Urinary bladder (tissue), 4 donors: ENCODE results near the gene DHRS1. TPM values are rescaled to one million over a fixed set of nuclear protein-coding genes. Genes with fewer than 3 reads are reported as not detected.

ENCODE experiments used
- DNase-seq: peaks from one replicate; pipeline ENCODE4 v3.0.0-alpha.2; 2015; ENCODE audit errors: extremely low spot score
- H3K27ac ChIP-seq: one replicate; pipeline ENCODE4 v1.5.1; 2013; ENCODE audit warnings: low read depth, mild to moderate bottlenecking, moderate library complexity
- H3K36me3 ChIP-seq: one replicate; pipeline ENCODE4 v1.6.1; 2013; ENCODE audit warnings: mild to moderate bottlenecking, moderate library complexity; ENCODE audit not compliant: insufficient read depth
- H3K4me1 ChIP-seq: one replicate; pipeline ENCODE4 v1.6.1; 2013; ENCODE audit warnings: mild to moderate bottlenecking, moderate library complexity; ENCODE audit not compliant: insufficient read depth
- H3K4me3 ChIP-seq: one replicate; pipeline ENCODE4 v1.5.1; 2013; ENCODE audit warnings: low read depth, low read length
- WGBS: extraction: QIAGEN DNeasy Blood & Tissue Kit; methylation state at CpG from one replicate; pipeline ENCODE4 v1.1.7; 2013; 5-methylcytosine and 5-hydroxymethylcytosine counted together
- polyA plus RNA-seq: library from polyadenylated mRNA; stranded (reverse); fragments of 200-250 nt; gene quantifications from one replicate; pipeline ENCODE4 v1.2.3, GENCODE V29; 2013
- total RNA-seq: library from RNA; depleted of rRNA; stranded (reverse); fragments of >200 nt; gene quantifications from one replicate; pipeline ENCODE4 v1.2.3, GENCODE V29; 2014
- donor health status: healthy with polysubstance abuse.
- donor health status: healthy.

Gene DHRS1
- total and polyA plus RNA-seq, 2 donors = 10.4 to 33.4 TPM

DNA sequence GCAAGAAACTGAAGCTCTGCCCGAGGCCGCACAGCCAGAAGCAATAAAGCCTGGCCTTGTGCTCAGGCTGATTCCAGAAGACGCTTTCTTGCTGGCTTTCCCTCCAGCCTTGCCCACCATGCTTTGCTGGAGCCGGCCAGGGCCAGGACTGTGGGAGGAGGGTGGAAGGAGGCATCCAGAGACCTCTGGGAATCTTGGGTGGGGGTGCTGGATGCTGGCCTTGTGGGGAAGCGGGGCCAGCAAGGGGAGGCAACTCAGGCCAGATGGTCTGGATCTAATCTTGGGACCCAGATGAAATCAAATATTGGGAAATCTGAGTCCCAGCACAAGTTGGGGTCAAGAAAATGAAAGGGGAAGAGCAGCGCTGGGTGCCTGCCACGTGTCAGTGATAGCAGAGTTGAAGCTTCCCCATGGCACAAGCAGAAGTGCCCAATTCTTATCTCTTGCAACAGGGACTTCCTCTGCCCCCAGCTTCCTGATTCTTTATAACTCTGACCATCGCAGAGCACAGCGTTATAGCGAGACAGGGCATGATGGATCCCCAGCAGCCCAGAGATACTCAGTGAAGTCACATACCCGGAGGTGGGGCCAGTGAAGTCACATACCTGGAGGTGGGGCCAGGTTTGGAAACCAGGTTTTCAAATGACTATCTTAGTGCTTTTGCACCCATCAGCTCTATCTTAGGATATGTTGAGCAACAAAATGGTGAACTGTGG, 21.8 kb downstream of the DHRS1 start:
- Histone ChIP-seq H3K4me3 (no peak overlapping the region), H3K27ac (no peak overlapping the region), H3K36me3 (no peaks in the 10 kb centered on the region), H3K4me1 (no peaks in the 10 kb centered on the region)
- DNase-seq = no peak
- WGBS = 76% methylated on average over 11 of the region's 11 CpGs

DNA sequence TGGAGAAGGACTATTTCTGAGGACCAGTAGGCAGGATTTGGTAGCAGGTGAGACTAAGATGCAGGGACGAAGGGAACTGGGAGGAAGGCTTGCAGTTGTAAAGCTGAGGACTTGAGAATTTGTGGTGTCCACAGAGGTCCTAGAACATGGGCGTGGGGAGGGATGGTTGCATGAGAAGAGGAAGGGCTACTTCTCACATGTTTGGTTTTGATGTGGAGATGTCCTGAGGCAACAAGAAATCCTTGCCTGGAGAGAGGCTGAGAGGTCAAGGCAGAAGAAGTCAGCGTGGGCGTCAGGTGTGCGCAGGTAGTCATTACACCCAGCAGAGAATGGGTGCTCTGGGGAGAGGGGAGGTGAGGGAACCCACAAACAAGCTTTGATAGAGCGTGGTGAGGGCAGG, 22.5 kb downstream of the DHRS1 start:
- no peak overlapping the region for H3K27ac ChIP-seq
- DNase-seq = no peak
- whole genome bisulfite sequencing = 90% methylated on average over 6 of the region's 6 CpGs
- H3K4me3 ChIP-seq = no peak overlapping the region
- no peaks in the 10 kb centered on the region for H3K4me1 ChIP-seq
- no peaks in the 10 kb centered on the region for H3K36me3 ChIP-seq

GRCh38 chr14:24274101-24274543, 25.5 kb downstream of the DHRS1 start:
- no peaks in the 10 kb centered on the region for H3K4me1 ChIP-seq
- no peak overlapping the region for H3K4me3 ChIP-seq
- no peak overlapping the region for H3K27ac ChIP-seq
- WGBS = 81% methylated on average over 3 of the region's 3 CpGs
- no peak for DNase-seq
- H3K36me3 ChIP-seq = no peaks in the 10 kb centered on the region

- 77% methylated on average over 3 of the region's 3 CpGs for WGBS
- H3K36me3 ChIP-seq = no peaks in the 10 kb centered on the region
- DNase-seq = no peak
- no peak overlapping the region for H3K4me3 ChIP-seq
- H3K27ac ChIP-seq = no peak overlapping the region
- no peaks in the 10 kb centered on the region for H3K4me1 ChIP-seq
These were observed 26.1 kb downstream of the DHRS1 start for GRCh38 chr14:24273422-24273998.

DNA sequence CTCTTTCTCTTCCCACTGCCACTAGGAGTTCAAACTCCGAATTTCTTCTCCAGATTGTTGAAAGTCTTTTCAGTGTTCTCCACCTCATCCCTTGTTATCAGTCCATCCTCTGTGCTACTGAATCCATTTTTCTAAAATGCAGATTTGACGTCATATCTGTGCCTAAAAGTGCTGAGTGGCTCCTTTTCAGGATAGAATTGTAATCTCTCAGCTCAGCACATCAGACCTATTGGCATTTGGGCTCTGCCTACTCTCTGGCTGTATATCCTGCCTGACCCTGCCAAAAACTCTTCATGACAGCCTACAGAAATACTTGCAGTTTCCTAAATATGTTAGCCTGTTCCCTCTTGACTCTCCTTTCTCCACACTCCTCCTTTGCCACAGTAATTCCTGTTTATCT, 27.1 kb downstream of the DHRS1 start:
- Histone ChIP-seq H3K36me3 (no peaks in the 10 kb centered on the region), H3K27ac (no peak overlapping the region), H3K4me3 (no peak overlapping the region), H3K4me1 (no peaks in the 10 kb centered on the region)
- no peak for DNase-seq
- WGBS = 91% methylated on average over 2 of the region's 2 CpGs

GRCh38 chr14:24271834-24272263, 27.7 kb downstream of the DHRS1 start:
- WGBS = 22% methylated on average over 3 of the region's 3 CpGs
- no peak for DNase-seq
- H3K4me3 ChIP-seq = peak overlapping the region; percentile 71
- no peaks in the 10 kb centered on the region for H3K36me3 ChIP-seq
- peak overlapping the region; percentile 16 for H3K27ac ChIP-seq
- H3K4me1 ChIP-seq = no peaks in the 10 kb centered on the region

DNA sequence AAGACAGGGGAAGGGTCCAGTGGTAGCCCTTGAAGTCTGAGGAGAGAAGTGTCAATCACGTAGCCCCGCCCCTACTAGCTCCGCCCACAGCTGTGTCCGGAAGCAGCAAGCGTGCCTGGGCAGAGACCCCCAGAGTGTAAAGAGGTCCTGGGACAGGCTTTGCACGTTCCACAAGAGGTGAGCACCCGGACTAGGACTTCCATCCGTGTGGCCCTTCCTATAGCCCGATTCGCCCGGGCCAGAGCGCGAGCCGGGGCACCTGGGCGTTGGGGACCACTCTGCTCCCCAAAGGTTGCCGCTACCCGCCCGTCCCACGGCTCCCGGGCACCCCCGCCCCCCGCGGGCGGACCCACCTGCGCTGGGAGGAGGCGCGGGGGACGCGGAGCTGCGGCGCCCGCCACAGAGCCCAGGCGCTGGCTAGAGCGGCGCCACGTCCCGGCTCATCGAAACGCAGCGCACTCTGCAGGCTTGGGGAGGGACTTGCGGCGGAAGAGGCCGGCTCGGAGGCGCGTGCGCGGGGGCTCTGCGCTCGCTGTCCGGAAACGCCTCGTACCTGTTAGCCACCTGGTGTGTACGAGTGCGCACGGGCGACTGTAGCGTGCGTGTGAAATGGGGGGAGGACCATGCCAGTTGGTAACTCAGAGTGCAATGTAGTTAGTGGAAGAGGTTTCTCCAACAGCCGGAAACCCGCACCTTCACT, 28.3 kb downstream of the DHRS1 start, which contains the start of gene RABGGTA:
TSS of gene RABGGTA (minus strand) at position 464 of the 700 bp plus-strand sequence. CDS start 482 bp downstream, outside the sequence.
- no peaks in the 10 kb centered on the region for H3K4me1 ChIP-seq
- no peaks in the 10 kb centered on the region for H3K36me3 ChIP-seq
- H3K4me3 ChIP-seq = peak within 1 kb of the TSS; percentile 71
- WGBS = under 1% methylated on average over 61 of the region's 61 CpGs
- peak; percentile 57 for DNase-seq
- H3K27ac ChIP-seq = peak within 1 kb of the TSS; percentile 93

DNA sequence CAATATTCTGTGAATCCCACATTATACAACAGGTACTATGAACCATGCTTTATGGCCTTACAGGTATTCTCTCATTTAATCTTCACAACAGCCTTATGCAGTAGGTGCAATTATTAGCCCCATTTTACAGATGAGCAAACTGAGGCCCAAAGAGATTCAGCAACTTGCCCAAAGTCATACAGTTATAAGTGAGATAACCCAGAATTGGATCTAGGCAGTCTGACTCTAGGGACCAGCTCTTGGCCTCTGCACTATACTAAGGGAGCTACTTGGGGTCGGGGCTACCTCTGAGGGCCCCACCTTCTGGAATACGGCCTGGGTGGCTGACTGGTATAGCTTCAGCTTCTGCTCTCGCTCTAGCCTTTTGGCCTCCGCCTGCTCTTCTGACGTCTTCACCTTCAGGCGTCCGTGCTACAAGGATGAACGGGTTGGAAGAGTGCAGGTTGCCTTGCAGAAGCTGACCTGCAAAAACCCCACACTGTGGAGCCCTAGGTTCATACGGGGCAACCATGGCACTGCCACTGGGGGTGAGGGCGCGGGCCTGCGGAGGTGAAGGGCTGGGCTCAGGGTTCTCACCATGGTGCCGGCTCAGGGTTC, 28.9 kb downstream of the DHRS1 start:
- peak overlapping the region; percentile 71 for H3K4me3 ChIP-seq
- DNase-seq = no peak
- 16% methylated on average over 13 of the region's 13 CpGs for WGBS
- no peaks in the 10 kb centered on the region for H3K36me3 ChIP-seq
- peak overlapping the region; percentile 93 for H3K27ac ChIP-seq
- no peaks in the 10 kb centered on the region for H3K4me1 ChIP-seq

GRCh38 chr14:24269910-24270536, 29.6 kb downstream of the DHRS1 start:
- DNase-seq = no peak
- WGBS = 95% methylated on average over 14 of the region's 14 CpGs
- H3K36me3 ChIP-seq = no peaks in the 10 kb centered on the region
- H3K4me1 ChIP-seq = no peaks in the 10 kb centered on the region
- no peak overlapping the region for H3K27ac ChIP-seq
- no peak overlapping the region for H3K4me3 ChIP-seq

- H3K4me3 ChIP-seq = no peak overlapping the region
- H3K36me3 ChIP-seq = no peaks in the 10 kb centered on the region
- WGBS = 94% methylated on average over 8 of the region's 8 CpGs
- no peaks in the 10 kb centered on the region for H3K4me1 ChIP-seq
- no peak for DNase-seq
- no peak overlapping the region for H3K27ac ChIP-seq
These were observed 30.2 kb downstream of the DHRS1 start for GRCh38 chr14:24269368-24269767.

- Histone ChIP-seq H3K36me3 (no peaks in the 10 kb centered on the region), H3K4me3 (no peak overlapping the region), H3K27ac (no peak overlapping the region), H3K4me1 (no peaks in the 10 kb centered on the region)
- DNase-seq = no peak
- WGBS = 87% methylated on average over 9 of the region's 9 CpGs
These were observed 31.4 kb downstream of the DHRS1 start for GRCh38 chr14:24268225-24268624.

DNA sequence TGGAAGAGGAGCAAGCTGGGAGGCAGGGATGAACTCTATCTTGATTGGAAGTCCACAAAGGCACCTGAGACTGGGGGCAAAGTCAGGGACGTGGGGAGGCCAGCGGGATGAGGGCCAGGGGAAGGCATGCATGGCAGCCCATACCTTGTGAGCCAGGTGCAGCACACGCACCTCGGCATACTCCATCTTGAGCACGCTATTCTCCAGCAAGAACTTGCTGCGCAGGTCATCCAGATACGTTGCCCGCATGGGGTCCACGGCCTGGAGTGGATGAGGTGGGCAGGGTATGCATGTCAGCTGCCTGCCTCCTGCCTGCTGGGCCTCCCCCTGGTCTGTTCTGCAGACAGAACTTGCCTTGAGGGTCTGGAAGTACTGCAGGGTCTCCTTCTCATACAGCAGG, 32.1 kb downstream of the DHRS1 start:
- no peak overlapping the region for H3K4me3 ChIP-seq
- no peak for DNase-seq
- no peaks in the 10 kb centered on the region for H3K4me1 ChIP-seq
- H3K36me3 ChIP-seq = no peaks in the 10 kb centered on the region
- no peak overlapping the region for H3K27ac ChIP-seq
- 92% methylated on average over 9 of the region's 9 CpGs for WGBS
